Measurements from ENCODE around the gene CHST15.

DNA sequence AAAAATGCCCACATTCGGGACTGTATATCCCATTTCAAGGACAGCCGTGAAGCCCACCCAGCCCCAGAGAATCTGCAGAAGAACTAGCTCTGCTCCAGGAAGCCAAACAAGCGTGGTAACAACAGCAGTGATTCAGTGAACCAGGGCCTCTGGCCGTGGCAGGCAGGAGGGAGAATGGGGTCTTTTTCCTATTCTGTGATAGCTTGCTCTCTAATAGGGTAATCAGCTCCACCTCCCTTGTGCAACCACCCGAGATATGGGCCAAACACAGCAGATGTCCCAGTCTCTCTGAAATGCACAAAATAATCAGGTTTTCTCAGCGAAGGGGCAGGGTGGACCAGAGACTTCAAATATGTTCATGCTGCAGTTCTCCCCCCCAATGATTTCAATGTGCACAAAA lies 35.8 kb downstream of the CHST15 start:
- TF ChIP-seq POLR2AphosphoS5 (IDR thresholded peaks at IDR 0.05), result no peak
- TF ChIP-seq, protein P1, sequence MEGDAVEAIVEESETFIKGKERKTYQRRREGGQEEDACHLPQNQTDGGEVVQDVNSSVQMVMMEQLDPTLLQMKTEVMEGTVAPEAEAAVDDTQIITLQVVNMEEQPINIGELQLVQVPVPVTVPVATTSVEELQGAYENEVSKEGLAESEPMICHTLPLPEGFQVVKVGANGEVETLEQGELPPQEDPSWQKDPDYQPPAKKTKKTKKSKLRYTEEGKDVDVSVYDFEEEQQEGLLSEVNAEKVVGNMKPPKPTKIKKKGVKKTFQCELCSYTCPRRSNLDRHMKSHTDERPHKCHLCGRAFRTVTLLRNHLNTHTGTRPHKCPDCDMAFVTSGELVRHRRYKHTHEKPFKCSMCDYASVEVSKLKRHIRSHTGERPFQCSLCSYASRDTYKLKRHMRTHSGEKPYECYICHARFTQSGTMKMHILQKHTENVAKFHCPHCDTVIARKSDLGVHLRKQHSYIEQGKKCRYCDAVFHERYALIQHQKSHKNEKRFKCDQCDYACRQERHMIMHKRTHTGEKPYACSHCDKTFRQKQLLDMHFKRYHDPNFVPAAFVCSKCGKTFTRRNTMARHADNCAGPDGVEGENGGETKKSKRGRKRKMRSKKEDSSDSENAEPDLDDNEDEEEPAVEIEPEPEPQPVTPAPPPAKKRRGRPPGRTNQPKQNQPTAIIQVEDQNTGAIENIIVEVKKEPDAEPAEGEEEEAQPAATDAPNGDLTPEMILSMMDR (IDR thresholded peaks at IDR 0.05; ENCODE audit: poor library complexity, severe bottlenecking), result no peak
